ENCODE data around the gene HOXB3.

GRCh38 chr17:48514477-48514876 is 75.6 kb downstream of the HOXB3 start:
- no peak for TF ChIP-seq CTCF (IDR thresholded peaks at IDR 0.05)
- no peak for TF ChIP-seq EZH2phosphoT487 (IDR thresholded peaks at IDR 0.05)
- no peak for TF ChIP-seq EZH2 (IDR thresholded peaks at IDR 0.05)

Measured in neural progenitor cell (in vitro differentiated cells).